HUES48 (cell line): ENCODE results near the gene TMPRSS11F.

ENCODE experiments used
- H3K27ac ChIP-seq: one replicate; pipeline ENCODE4 v1.7.0; 2013; ENCODE audit warnings: low read depth, low read length, inconsistent platforms
- H3K27me3 ChIP-seq: 2 replicates; pipeline ENCODE4 v1.6.1; 2013; ENCODE audit warnings: mild to moderate bottlenecking, low read length; ENCODE audit not compliant: control insufficient read depth, insufficient read depth
- H3K36me3 ChIP-seq: 2 replicates; pipeline ENCODE4 v1.6.1; 2013; ENCODE audit warnings: low read length; ENCODE audit not compliant: control insufficient read depth, insufficient read depth
- H3K4me1 ChIP-seq: 2 replicates; pipeline ENCODE4 v1.6.1; 2013; ENCODE audit warnings: mild to moderate bottlenecking, low read length; ENCODE audit not compliant: control insufficient read depth, insufficient read depth
- H3K4me3 ChIP-seq: 2 replicates; pipeline ENCODE4 v1.5.1; 2013; ENCODE audit warnings: mild to moderate bottlenecking, low read depth, low read length
- H3K9ac ChIP-seq: 2 replicates; pipeline ENCODE4 v1.6.1; 2013; ENCODE audit warnings: mild to moderate bottlenecking, low read depth, low read length, moderate library complexity
- H3K9me3 ChIP-seq: 2 replicates; pipeline ENCODE4 v1.6.1; 2013; ENCODE audit warnings: low read length; ENCODE audit not compliant: control insufficient read depth, insufficient read depth

Gene TMPRSS11F

DNA sequence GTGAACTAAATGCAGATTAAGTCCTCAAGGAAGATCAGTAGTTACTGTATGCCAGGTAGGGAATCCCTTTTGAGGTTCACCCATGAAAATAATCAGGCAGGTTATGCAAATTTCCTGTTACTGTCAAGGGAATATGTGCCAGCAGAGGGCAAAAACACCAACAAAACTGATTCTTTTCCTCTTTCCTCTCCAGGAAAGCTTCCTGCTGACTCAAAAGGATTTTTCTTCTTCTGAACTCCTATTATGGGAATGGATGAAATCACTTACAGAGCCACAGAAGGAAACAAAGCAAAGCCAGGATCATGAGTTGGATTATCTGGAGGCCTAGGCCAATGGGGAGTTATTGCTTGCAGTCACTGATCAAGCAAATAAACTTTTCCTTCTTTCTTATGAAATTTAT lies 49.7 kb downstream of the TMPRSS11F start:
- Histone ChIP-seq H3K27me3 (no peaks in the 10 kb centered on the region), H3K9me3 (no peaks in the 10 kb centered on the region), H3K27ac (peak overlapping the region; percentile 2), H3K4me3 (no peak overlapping the region), H3K36me3 (no peaks in the 10 kb centered on the region), H3K9ac (no peak overlapping the region), H3K4me1 (peaks cover 11% of the 10 kb centered on the region)

DNA sequence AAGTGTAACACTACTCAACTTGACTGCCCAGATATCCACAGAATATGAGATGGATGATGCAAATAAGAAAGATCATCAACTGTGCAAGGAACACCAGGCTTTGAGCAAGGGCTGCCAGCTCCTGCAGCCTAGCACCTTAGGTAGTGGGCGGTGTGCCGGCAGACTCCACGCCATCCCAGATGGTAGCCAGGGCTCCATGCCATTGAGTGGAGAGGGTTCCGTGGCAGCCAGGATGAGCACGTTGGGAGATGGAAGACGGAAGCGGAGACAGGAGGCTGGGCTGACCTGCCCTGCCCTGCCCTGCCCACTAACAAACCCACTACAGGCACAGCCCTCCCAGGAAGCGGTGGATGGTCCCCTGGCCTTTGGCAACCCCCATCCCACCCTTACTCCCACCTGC lies 51.9 kb downstream of the TMPRSS11F start:
- Histone ChIP-seq H3K4me1 (peaks cover 21% of the 10 kb centered on the region), H3K36me3 (no peaks in the 10 kb centered on the region)

DNA sequence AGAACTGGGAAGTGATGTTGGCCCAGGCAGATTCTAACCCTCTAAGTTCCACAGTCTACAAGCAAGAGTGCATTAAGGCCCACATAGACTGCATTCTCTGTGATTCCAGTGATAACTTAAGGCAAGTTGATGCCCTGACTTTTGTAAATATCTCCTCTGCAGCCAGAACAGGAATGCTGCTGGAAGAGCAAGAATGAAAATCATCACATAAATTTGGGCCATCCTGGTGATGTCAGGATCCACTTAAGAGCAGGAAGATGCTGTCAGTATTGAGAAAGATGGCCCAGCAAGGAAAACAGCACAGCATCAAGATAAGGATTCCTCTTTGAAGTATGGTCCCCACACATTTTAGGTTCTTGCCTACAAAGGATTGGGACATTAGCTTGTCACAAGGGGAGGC lies 52.4 kb downstream of the TMPRSS11F start:
- H3K4me3 ChIP-seq = no peak overlapping the region
- no peak overlapping the region for H3K27ac ChIP-seq
- no peak overlapping the region for H3K9ac ChIP-seq
- H3K36me3 ChIP-seq = no peaks in the 10 kb centered on the region
- H3K4me1 ChIP-seq = peaks cover 25% of the 10 kb centered on the region
- H3K9me3 ChIP-seq = no peaks in the 10 kb centered on the region
- H3K27me3 ChIP-seq = no peaks in the 10 kb centered on the region

More for the DNA sequence above, 51.9 kb downstream of the TMPRSS11F start:
- no peak overlapping the region for H3K9ac ChIP-seq
- H3K27ac ChIP-seq = no peak overlapping the region
- H3K27me3 ChIP-seq = no peaks in the 10 kb centered on the region
- no peak overlapping the region for H3K4me3 ChIP-seq
- no peaks in the 10 kb centered on the region for H3K9me3 ChIP-seq

DNA sequence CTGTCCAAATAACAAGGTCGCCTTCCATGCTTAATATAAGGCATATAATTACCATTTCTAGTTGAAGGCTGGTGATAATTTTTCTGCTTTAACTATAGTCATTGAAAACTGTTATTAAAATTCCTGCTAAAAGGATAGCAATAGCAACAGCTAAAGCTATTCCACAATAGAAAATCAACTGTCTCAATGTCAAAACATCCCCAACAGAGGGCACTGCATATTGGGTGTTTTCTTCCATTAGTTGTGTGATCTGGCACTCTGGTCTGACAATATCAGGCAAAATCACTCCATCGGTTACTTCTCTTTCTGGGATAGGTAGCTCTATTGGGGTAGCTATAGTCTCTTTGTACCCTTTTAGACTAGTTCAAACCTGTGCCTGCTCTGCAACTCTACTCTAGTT lies 53.5 kb downstream of the TMPRSS11F start:
- H3K36me3 ChIP-seq = no peaks in the 10 kb centered on the region
- H3K9ac ChIP-seq = no peak overlapping the region
- no peak overlapping the region for H3K27ac ChIP-seq
- H3K4me3 ChIP-seq = no peak overlapping the region
- peaks cover 27% of the 10 kb centered on the region for H3K4me1 ChIP-seq
- no peaks in the 10 kb centered on the region for H3K27me3 ChIP-seq
- H3K9me3 ChIP-seq = no peaks in the 10 kb centered on the region

DNA sequence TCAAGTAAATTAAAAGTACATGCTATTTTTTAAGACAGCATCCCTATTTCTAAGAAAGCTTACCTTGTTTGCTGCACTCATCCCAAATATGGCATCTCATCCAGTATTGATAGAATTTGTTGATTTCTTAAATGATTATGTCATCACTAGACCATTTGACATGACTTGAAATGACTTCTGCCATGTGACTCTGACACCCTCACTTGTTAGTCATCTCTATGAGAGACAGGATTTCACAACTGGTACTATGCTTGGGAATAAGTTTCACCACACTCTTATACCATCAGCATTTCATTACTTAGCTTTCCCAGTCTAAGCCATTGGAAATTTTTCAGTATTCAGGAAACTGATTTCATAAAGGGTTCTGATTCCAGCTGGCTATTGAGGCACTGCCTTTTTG lies 55.3 kb downstream of the TMPRSS11F start:
- peaks cover 21% of the 10 kb centered on the region for H3K4me1 ChIP-seq
- H3K9me3 ChIP-seq = no peaks in the 10 kb centered on the region
- H3K36me3 ChIP-seq = no peaks in the 10 kb centered on the region
- no peaks in the 10 kb centered on the region for H3K27me3 ChIP-seq
- no peak overlapping the region for H3K4me3 ChIP-seq
- H3K27ac ChIP-seq = no peak overlapping the region
- no peak overlapping the region for H3K9ac ChIP-seq

DNA sequence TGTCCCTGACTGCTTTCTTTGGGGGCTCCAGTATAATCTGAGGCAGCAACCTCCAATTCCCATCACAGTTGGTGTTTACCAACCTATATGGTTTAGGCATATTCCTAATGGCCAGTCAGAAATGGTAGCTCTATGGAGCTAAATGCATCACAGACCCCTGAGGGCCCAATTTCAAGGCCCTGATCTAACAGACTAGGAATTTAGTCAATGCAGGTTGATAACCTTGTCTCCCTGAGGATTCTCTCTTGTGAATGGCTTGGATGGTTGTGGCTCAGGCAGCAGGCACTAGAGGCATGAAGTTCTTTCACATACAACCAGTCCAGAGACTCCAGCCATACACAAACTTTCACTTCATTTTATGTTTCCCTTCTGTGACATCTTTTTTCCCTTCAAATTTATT lies 59.4 kb downstream of the TMPRSS11F start:
- H3K4me1 ChIP-seq = peaks cover 21% of the 10 kb centered on the region
- no peaks in the 10 kb centered on the region for H3K27me3 ChIP-seq
- H3K9ac ChIP-seq = no peak overlapping the region
- no peaks in the 10 kb centered on the region for H3K36me3 ChIP-seq
- H3K27ac ChIP-seq = no peak overlapping the region
- H3K9me3 ChIP-seq = no peaks in the 10 kb centered on the region
- no peak overlapping the region for H3K4me3 ChIP-seq

DNA sequence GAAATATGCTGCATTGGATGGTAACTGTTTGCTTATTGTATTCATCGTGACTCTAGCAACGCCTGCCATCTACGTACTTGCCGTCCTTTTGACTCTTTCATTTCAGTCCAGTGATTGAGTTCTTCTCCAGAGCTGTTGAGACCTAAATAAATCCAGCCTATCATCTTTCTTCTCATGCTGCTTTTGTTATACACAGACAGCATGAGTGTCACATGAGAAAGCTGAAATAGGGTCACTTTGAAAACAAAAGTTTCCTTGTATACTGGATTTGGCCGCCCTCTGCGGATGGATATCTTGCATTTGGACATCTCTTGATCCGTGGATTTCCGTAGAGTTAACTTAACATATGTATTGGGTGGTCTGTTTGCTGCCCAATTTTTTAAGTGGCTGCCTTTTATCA lies 67.2 kb downstream of the TMPRSS11F start:
- H3K36me3 ChIP-seq = no peaks in the 10 kb centered on the region
- H3K27me3 ChIP-seq = no peaks in the 10 kb centered on the region
- no peak overlapping the region for H3K9ac ChIP-seq
- no peak overlapping the region for H3K4me3 ChIP-seq
- no peaks in the 10 kb centered on the region for H3K4me1 ChIP-seq
- H3K27ac ChIP-seq = no peak overlapping the region
- H3K9me3 ChIP-seq = no peaks in the 10 kb centered on the region

DNA sequence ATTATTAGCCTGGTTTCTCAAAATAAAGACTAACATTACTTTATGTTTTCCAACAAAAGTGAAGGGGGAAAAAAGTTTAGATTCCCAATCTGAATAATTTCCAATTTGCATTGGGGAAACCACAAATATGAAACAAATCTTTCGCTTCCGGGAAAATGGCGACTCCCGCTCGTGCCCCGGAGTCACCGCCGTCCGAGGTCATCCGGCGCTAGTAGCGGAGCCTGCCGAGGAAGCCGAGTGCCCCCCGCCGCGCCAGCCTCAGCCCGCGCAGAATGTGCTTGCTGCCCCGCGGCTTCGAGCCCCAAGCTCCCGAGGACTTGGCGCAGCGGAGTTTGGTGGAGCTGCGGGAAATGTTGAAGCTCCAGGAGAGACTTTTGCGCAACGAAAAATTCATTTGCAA lies 91.4 kb downstream of the TMPRSS11F start:
- H3K27ac ChIP-seq = no peak overlapping the region
- no peak overlapping the region for H3K4me3 ChIP-seq
- H3K9ac ChIP-seq = no peak overlapping the region
- no peaks in the 10 kb centered on the region for H3K36me3 ChIP-seq
- H3K27me3 ChIP-seq = no peaks in the 10 kb centered on the region
- H3K4me1 ChIP-seq = no peaks in the 10 kb centered on the region
- H3K9me3 ChIP-seq = no peaks in the 10 kb centered on the region

DNA sequence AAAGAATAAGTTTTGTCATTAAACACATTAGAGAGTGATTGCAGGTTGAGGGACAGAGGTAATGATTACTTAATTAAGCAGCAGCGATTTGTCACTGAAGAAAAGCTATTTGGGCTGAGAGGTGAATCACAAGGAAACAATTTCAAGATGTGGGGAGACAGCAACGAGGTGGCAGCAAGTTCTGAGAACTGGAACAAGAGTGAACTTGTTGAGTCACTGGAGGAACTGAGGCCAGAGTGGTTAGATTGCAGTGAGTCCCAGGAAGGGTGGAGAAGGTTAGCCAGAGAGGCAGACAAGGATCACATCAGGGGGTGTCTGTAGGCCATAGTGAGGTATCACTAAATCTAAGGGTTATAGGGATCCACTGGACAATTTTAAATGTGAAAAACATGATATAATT lies 108.5 kb downstream of the TMPRSS11F start:
- no peaks in the 10 kb centered on the region for H3K27me3 ChIP-seq
- H3K27ac ChIP-seq = no peak overlapping the region
- H3K4me1 ChIP-seq = 0 out of 2 replicates have a peak, but pooled peaks cover 4% of the 10 kb centered on the region
- H3K9ac ChIP-seq = no peak overlapping the region
- no peak overlapping the region for H3K4me3 ChIP-seq
- no peaks in the 10 kb centered on the region for H3K36me3 ChIP-seq
- H3K9me3 ChIP-seq = no peaks in the 10 kb centered on the region

DNA sequence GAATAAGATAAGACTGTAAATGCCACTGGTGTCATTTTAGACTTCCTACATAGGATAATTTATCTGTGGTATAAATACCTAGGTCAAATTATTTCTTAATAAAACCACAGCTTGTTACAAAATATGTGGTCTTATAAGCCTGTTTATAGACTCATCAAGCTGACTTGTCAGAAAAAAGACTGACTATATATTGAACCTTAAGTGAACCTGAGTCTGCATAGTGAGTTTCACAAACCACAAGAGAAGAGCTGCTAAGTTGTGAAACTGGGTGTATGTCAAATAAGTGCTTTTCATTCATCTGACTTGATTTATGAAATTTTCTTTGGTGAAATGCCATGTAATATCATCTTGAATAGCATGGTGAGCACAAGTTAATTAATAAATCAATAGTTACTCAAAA lies 118.0 kb downstream of the TMPRSS11F start:
- Histone ChIP-seq H3K36me3 (no peaks in the 10 kb centered on the region), H3K27me3 (no peaks in the 10 kb centered on the region), H3K27ac (no peak overlapping the region), H3K4me1 (no peaks in the 10 kb centered on the region), H3K9ac (no peak overlapping the region), H3K4me3 (no peak overlapping the region), H3K9me3 (peaks cover 1% of the 10 kb centered on the region; the same call in 1 of the 2 replicates)
